Measurements from ENCODE around the gene CACNA2D3.

- TF ChIP-seq POLR2AphosphoS5 (IDR thresholded peaks at IDR 0.05; ENCODE audit: low read depth, low read length) (no peak), POU2F2 (IDR thresholded peaks at IDR 0.05; ENCODE audit: low read depth, low read length) (no peak), POLR2A (IDR thresholded peaks at IDR 0.05; ENCODE audit: low read depth, low read length) (no peak), TAF1 (IDR thresholded peaks at IDR 0.05; ENCODE audit: low read depth, low read length) (no peak), SPI1 (IDR thresholded peaks at IDR 0.05; ENCODE audit: low read depth, low read length) (no peak)
Observed at GRCh38 chr3:54171509-54171908, 49.2 kb downstream of the CACNA2D3 start.

Data from GM12891 (cell line).